Thoracic aorta (tissue), 2 donors: ENCODE data around the gene TGFB1I1. TPM values are rescaled to one million over a fixed set of nuclear protein-coding genes. Genes with fewer than 3 reads are reported as not detected.
A peak's percentile ranks its signal among the peaks of the same experiment; 100 is the strongest.

Experiments
- ATAC-seq: fragments of 150-250 bp; one replicate; pipeline ENCODE4 v1.8.0; 2017; ENCODE audit warnings: low read depth; ENCODE audit not compliant: insufficient number of reproducible peaks, low FRiP score
- DNase-seq: peaks from one replicate; pipeline ENCODE4 v3.0.0-alpha.2; 2020; ENCODE audit warnings: low spot score
- H3K27ac ChIP-seq, 2 donors: fragments of 200-600 bp; sonication (generic); 1 replicate in 1 of 2; 2 replicates in 1 of 2; pipeline ENCODE4 v1.5.1; 2016; ENCODE audit warnings: mild to moderate bottlenecking in 2 of 2, moderate library complexity in 2 of 2
- H3K27me3 ChIP-seq: fragments of 200-600 bp; sonication (generic); replicated peaks from 2 replicates; pipeline ENCODE4 v1.6.0; 2016; ENCODE audit warnings: mild to moderate bottlenecking; ENCODE audit not compliant: insufficient read depth
- H3K36me3 ChIP-seq: fragments of 200-600 bp; sonication (generic); one replicate; pipeline ENCODE4 v1.5.1; 2016
- H3K4me1 ChIP-seq, 2 donors: fragments of 200-600 bp; sonication (generic); 1 replicate in 1 of 2; 2 replicates in 1 of 2; pipeline versions ENCODE4 v1.5.1 to v1.6.0; 2016; ENCODE audit warnings: low read depth in 2 of 2, mild to moderate bottlenecking in 1 of 2; ENCODE audit not compliant: control insufficient read depth in 1 of 2
- H3K4me3 ChIP-seq: fragments of 200-600 bp; sonication (generic); 2 replicates; pipeline ENCODE4 v1.5.1; 2016; ENCODE audit warnings: mild to moderate bottlenecking
- H3K9me3 ChIP-seq: fragments of 200-600 bp; sonication (generic); 2 replicates; pipeline ENCODE4 v1.5.1; 2016
- CTCF ChIP-seq: fragments of 200-600 bp; sonication (generic); IDR thresholded peaks from one replicate; pipeline ENCODE4 v1.5.1; 2019; ENCODE audit warnings: antibody characterized with exemption
- total RNA-seq, 2 donors: library from RNA; depleted of rRNA; stranded (reverse); fragments of >200 nt; gene quantifications; one replicate each; pipeline versions ENCODE4 v1.1.0 to v1.2.3, GENCODE V29; 2016

Gene TGFB1I1
- total RNA-seq, 2 donors from 2014 or later = 192 to 231 TPM

GRCh38 chr16:31473264-31473984, 1.5 kb downstream of the TGFB1I1 start:
- Histone ChIP-seq H3K9me3 (no peaks in the 10 kb centered on the region), H3K27me3 (no peaks in the 10 kb centered on the region), H3K4me1 (peaks cover 13 to 30% of the 10 kb centered on the region in 2 donors), H3K36me3 (peaks cover 48% of the 10 kb centered on the region), H3K4me3 (peak overlapping the region; percentile 100), H3K27ac (peak overlapping the region in 1 of 2 donors; percentile 29)
- ATAC-seq = no peak
- DNase-seq = no peak
- TF ChIP-seq CTCF = no peak

GRCh38 chr16:31474173-31474714, 2.3 kb downstream of the TGFB1I1 start:
- no peak for ATAC-seq
- peaks cover 13 to 30% of the 10 kb centered on the region in 2 donors for H3K4me1 ChIP-seq
- DNase-seq = no peak
- H3K27ac ChIP-seq = no peak overlapping the region
- no peaks in the 10 kb centered on the region for H3K27me3 ChIP-seq
- no peak for TF ChIP-seq CTCF
- H3K4me3 ChIP-seq = no peak overlapping the region
- peaks cover 48% of the 10 kb centered on the region for H3K36me3 ChIP-seq
- no peaks in the 10 kb centered on the region for H3K9me3 ChIP-seq

- ATAC-seq = no peak
- TF ChIP-seq CTCF = no peak
- Histone ChIP-seq H3K4me1 (peaks cover 13 to 30% of the 10 kb centered on the region in 2 donors), H3K9me3 (no peaks in the 10 kb centered on the region), H3K27ac (no peak overlapping the region), H3K36me3 (peaks cover 48% of the 10 kb centered on the region), H3K4me3 (no peak overlapping the region), H3K27me3 (no peaks in the 10 kb centered on the region)
- DNase-seq = no peak
These were observed 3.1 kb downstream of the TGFB1I1 start for GRCh38 chr16:31474773-31475738.

GRCh38 chr16:31475946-31476302, 4.0 kb downstream of the TGFB1I1 start:
- Histone ChIP-seq H3K27ac (no peak overlapping the region), H3K9me3 (no peaks in the 10 kb centered on the region), H3K27me3 (no peaks in the 10 kb centered on the region), H3K36me3 (peaks cover 48% of the 10 kb centered on the region), H3K4me3 (peak overlapping the region; percentile 59), H3K4me1 (peaks cover 8 to 28% of the 10 kb centered on the region in 2 donors)
- ATAC-seq = no peak
- no peak for TF ChIP-seq CTCF
- no peak for DNase-seq
